NT2/D1 (cell line): ENCODE measurements around the gene CHAF1A.

Experiments used
- YY1 ChIP-seq: IDR thresholded peaks from 2 replicates; pipeline ENCODE4 v1.6.1; 2011; ENCODE audit not compliant: insufficient read length, insufficient read depth
- ZNF274 ChIP-seq: IDR thresholded peaks from 2 replicates; pipeline ENCODE4 v1.6.1; 2011; ENCODE audit warnings: mild to moderate bottlenecking, low read depth, low read length

GRCh38 chr19:4368128-4368820 is 34.2 kb upstream of the CHAF1A start:
- TF ChIP-seq ZNF274 = no peak
- no peak for TF ChIP-seq YY1
